Measurements from ENCODE around the gene NBEA.

Gene NBEA

DNA sequence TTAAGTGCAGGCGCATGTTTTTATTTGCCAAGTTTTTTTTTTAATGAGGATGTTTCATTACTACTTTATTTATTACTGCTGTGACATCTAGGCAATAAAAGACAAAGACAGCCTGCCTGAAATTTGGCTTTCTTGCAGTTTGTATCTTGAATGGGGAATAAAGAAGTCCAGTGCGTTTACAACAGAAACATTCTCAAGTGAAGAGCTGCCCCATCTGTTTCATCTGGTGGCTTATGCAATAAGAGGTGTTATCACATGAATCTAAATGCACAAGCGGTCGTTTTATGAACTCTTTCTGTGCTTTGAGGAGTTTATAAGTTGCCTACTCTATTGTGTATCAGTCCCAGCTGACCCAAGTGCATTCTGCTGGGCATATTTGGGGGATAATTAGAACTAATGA is 547.0 kb downstream of the NBEA start:
- TF ChIP-seq JUND (IDR thresholded peaks at IDR 0.05; ENCODE audit: low read depth) = no peak
- DNase-seq (ENCODE audit: low read depth in 1 of 2, low spot score in 1 of 2) = no peak
- in situ Hi-C loops (cut with HindIII; ENCODE audit: low pct_unique_long_range_greater_than_20kb, low sequenced_read_pairs) = no loop called here

DNA sequence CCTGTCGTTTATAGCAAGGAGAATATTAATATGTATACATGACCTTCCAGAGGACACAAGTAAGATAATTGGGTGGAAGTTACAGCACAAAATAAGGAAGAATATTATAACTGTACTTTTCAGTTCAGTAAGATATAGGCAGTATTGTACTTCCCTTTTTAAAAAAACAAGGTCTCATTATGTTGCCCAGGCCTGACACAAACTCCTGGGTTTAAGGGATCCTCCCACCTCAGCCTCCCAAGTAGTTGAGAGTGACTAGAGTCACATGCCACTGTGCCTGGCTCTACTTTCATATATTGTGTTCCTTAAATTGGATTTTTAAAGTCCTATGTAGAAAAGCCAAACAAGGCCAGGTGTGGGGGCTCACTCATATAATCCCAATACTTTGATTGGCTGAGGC is 553.9 kb downstream of the NBEA start:
- no peak for DNase-seq (ENCODE audit: low read depth in 1 of 2, low spot score in 1 of 2)
- in situ Hi-C loops (cut with HindIII; ENCODE audit: low pct_unique_long_range_greater_than_20kb, low sequenced_read_pairs) = no loop called here
- no peak for TF ChIP-seq JUND (IDR thresholded peaks at IDR 0.05; ENCODE audit: low read depth)

DNA sequence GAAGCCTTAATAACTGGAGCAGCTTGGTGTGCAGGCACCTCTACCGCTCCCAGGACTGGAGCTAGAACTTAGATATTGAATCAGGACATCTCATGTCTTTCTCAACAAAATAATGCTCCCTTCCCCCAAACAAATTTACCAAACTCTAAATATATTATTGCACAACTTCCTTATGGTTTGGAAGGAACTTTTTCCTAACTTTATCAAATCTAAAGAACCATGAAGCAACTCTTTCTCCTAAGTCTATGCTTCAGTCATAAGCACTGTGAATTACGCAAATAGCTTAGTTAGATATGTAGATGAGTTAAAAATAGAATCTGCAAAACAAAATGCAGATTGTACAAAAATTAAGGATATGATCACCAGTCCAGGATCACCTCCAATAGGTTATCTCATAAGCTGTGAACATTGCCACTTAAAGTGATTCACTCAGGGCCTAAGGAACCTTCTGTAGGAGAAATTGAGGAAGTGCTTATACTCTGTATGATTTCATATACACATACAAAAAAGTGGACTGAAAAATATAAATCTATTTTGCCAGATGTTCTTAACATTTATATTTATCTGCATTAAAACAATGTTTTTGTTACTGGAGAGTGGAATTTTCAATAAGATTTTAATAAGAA is 554.8 kb downstream of the NBEA start:
- in situ Hi-C loops (cut with HindIII; ENCODE audit: low pct_unique_long_range_greater_than_20kb, low sequenced_read_pairs) = no loop called here
- DNase-seq (ENCODE audit: low read depth in 1 of 2, low spot score in 1 of 2) = no peak
- TF ChIP-seq JUND (IDR thresholded peaks at IDR 0.05; ENCODE audit: low read depth) = no peak

DNA sequence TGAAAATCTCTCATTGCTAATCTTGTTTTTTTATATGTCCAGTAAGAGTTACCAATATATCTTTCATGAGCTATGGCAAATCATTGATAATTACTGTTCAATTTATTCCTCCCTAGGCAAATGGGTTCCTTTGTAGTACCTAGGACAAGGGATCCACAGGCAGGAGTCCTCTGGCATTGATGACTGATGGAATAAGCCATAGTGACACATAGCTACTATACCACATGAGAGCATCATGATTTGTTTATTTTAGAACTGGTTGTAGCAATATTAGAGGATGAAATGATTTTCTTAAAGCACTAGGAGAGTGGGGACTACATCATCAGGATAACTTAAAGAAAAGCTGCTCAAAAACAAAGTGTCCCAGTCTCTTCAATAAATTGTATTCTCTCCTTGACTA is 556.2 kb downstream of the NBEA start:
- no peak for TF ChIP-seq JUND (IDR thresholded peaks at IDR 0.05; ENCODE audit: low read depth)
- no peak for DNase-seq (ENCODE audit: low read depth in 1 of 2, low spot score in 1 of 2)
- in situ Hi-C loops (cut with HindIII; ENCODE audit: low pct_unique_long_range_greater_than_20kb, low sequenced_read_pairs) = no loop called here

DNA sequence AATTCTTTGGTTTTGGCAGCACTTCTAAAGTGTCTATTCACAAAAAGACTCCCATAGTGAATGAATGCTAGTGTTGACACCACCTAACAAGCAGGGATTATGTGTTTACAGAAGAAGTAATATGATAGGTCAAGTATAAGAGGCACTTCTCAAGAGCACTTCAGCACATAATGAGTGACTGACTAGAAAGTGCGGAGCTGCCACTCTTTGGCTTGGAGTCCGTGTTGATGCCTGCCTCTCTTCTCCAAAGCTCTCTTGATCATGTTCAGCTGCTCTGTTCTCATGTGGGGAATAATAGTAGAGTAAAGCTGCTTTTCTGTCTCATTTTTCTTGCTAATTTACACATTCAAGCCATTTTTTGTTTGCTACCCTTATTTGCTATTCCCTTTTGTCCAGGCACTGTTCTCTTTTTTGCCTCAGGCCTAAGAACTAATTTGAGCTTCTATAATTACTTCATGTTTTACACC is 557.2 kb downstream of the NBEA start:
- TF ChIP-seq JUND (IDR thresholded peaks at IDR 0.05; ENCODE audit: low read depth) = no peak
- no peak for DNase-seq (ENCODE audit: low read depth in 1 of 2, low spot score in 1 of 2)
- in situ Hi-C loops (cut with HindIII; ENCODE audit: low pct_unique_long_range_greater_than_20kb, low sequenced_read_pairs) = no loop called here

DNA sequence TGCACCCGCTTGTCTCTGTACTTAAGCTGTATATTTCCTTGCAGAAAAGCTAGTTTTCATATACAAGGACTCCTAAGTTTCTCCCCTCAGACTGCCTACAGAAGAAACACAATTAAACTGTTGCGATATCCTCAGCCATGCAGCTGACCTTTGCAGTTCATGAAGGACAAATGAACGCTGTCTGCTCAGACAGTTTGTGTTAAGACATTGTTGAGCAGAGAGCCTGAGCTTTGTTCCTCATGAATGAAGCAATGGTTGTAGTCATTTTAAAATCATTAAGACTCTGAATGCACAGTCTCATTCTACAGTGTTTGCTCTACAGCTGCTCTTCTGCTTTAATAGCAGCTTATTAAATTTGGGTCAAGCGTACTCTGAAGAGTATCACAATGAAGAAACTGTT is 557.6 kb downstream of the NBEA start:
- no peak for DNase-seq (ENCODE audit: low read depth in 1 of 2, low spot score in 1 of 2)
- in situ Hi-C loops (cut with HindIII; ENCODE audit: low pct_unique_long_range_greater_than_20kb, low sequenced_read_pairs) = no loop called here
- TF ChIP-seq JUND (IDR thresholded peaks at IDR 0.05; ENCODE audit: low read depth) = no peak

DNA sequence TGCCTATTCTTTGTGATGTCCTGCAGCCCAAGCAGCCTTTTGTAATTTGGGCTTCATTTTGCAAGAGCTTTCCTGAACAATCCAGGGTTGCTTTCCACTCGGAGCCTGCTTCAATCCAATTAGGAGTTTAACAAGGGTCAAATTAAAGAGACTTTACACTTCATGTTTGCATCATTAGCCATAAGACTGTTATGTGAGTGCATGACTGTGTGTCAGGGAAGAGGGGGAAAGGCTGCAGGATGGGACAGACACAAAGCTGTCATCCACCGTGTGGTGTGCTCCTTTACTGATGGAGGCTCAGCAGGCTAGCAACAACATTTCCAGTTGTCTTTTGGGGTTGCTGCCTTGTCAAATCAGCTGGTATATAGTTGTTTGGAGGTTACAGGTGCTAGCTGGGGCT is 558.1 kb downstream of the NBEA start:
- in situ Hi-C loops (cut with HindIII; ENCODE audit: low pct_unique_long_range_greater_than_20kb, low sequenced_read_pairs) = no loop called here
- DNase-seq (ENCODE audit: low read depth in 1 of 2, low spot score in 1 of 2) = no peak
- TF ChIP-seq JUND (IDR thresholded peaks at IDR 0.05; ENCODE audit: low read depth) = no peak

DNA sequence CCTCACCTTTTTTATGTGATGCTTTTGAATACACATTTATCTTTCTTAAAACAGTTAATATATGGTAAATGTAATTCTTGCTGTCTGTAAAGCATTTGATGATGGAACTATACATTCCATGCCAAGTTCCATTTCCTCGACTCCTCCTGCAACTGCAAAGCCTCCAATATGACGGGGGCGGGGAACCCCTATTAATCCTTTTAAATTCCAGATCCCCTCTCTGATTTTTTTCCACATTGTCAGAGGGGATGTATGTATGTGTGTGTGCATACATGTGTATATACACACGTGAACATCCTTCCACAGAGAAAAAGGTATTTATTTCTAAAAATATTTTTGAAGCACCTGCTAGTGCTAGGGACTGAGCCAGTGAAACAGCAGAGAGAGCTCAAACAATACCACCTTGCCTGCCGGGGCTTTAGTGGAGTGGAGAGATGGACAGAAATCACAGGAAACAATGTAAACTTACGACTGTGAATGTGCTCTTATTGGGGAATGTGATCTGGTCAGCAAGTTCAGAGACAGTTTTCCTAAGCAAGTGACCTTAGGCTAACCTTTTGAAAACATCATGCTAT is 559.7 kb downstream of the NBEA start:
- DNase-seq (ENCODE audit: low read depth in 1 of 2, low spot score in 1 of 2) = no peak
- in situ Hi-C loops (cut with HindIII; ENCODE audit: low pct_unique_long_range_greater_than_20kb, low sequenced_read_pairs) = no loop called here
- no peak for TF ChIP-seq JUND (IDR thresholded peaks at IDR 0.05; ENCODE audit: low read depth)

DNA sequence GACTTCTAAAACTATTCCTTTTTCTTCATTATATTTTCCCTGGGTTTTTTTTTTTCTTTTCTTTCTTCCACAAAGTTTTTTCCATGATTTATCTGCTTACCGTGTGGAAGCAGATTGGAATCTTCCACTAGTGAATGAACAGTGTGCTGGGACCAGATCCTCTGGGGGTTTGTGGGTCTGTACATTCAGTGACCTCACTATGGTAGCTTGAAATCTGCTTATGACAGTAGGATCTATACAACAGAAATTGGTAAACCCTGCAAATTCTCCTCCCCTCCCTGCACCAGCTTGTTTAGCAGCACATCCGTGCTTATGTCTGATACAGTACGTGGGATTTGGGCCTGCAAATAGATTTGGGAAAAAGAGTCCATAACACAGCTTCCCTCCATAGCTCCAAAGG is 560.4 kb downstream of the NBEA start:
- in situ Hi-C loops (cut with HindIII; ENCODE audit: low pct_unique_long_range_greater_than_20kb, low sequenced_read_pairs) = no loop called here
- no peak for TF ChIP-seq JUND (IDR thresholded peaks at IDR 0.05; ENCODE audit: low read depth)

DNA sequence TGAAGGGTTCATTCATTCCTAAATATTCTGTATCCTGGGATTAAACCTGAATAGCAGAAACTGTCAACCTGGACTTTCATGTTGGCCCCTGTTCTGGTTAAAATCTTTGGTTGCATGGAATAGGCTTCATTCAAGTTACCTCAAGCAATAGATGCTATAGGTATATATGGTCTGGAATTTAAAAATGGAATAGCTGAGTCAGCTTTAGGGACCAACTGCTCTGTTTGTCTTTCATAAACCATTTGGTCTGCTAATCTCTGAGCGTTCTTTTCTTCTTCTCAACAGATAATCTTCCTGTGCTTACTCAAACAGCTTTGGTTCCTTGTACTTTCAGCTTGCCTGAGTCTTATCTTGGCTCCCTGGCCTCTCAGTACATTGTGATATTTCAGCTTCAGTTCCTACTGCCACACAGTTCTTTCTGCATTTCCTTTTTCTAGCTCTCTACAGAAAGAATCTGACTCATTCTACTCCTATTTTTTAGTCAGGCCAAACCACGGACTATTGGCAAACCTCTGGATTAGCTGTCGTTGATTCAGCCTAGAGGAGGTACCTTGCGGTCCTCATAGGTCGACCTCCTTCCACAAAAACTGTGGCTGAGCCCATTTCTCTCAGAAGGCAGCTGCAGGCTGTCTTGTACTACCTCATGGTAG is 570.3 kb downstream of the NBEA start:
- in situ Hi-C loops (cut with HindIII; ENCODE audit: low pct_unique_long_range_greater_than_20kb, low sequenced_read_pairs) = no loop called here
- no peak for TF ChIP-seq JUND (IDR thresholded peaks at IDR 0.05; ENCODE audit: low read depth)
- no peak for DNase-seq (ENCODE audit: low read depth in 1 of 2, low spot score in 1 of 2)

More for the DNA sequence above, 560.4 kb downstream of the NBEA start:
- DNase-seq (ENCODE audit: low read depth in 1 of 2, low spot score in 1 of 2) = no peak

DNA sequence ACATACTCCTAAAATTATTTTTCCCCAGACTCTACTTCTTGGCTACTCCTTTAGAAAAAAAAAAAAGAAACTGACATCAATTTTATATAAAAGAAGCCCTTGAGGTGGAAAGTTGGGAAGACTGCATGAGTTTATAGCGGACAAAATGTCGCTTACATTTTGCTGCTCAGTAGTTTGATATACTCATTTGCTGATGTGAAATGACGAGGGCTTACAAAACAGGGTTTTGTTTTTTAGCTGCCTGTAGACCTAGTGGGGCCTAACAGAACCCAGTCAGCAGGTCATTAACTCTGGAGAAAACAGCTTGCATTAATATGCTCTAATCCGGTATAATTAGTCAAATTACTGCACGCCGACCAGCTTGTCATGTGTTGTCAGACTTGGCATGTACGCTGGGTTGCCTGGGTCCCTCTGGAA is 572.0 kb downstream of the NBEA start:
- TF ChIP-seq JUND (IDR thresholded peaks at IDR 0.05; ENCODE audit: low read depth) = no peak
- in situ Hi-C loops (cut with HindIII; ENCODE audit: low pct_unique_long_range_greater_than_20kb, low sequenced_read_pairs) = no loop called here
- DNase-seq (ENCODE audit: low read depth in 1 of 2, low spot score in 1 of 2) = no peak

DNA sequence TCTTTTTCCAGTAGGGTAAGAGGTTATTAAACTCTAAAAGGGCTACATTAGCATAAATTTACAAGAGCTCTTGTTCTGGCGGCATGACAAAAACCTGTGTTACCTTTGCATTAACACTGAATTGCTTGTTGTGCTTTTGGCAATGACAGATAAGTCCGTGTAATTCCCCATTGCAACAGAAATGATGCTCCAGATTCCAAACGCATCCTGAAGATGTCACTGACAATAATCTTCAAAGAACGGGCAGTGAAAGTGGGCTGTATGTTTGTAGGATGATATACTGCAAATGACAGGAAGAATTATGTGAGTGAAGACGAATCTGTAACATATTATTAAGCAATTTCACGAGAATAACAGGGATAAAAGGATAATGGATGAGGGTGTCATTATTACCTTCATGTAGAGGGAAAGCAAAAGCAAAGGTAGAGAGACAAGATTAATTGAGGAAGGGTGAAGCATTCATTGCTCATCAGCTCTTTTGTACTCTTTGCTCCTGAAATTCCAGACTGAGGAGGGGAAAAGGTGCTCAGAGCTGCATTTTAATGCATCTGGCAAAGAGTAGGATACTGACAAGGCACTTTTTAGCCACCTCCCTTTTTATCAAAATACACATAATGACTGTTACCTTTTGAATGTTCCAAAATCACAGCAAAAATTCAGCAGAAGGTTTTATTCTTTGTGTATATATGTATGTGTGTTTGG is 572.9 kb downstream of the NBEA start:
- DNase-seq (ENCODE audit: low read depth in 1 of 2, low spot score in 1 of 2) = no peak
- TF ChIP-seq JUND (IDR thresholded peaks at IDR 0.05; ENCODE audit: low read depth) = no peak
- in situ Hi-C loops (cut with HindIII; ENCODE audit: low pct_unique_long_range_greater_than_20kb, low sequenced_read_pairs) = no loop called here
